Adipocyte (in vitro differentiated cells): ENCODE data around the gene GLRX5.

Experiments
- DNase-seq: peaks from one replicate; pipeline ENCODE4 v3.0.0-alpha.2; 2015; ENCODE audit warnings: low read depth
- H3K27me3 ChIP-seq: replicated peaks from 2 replicates; pipeline ENCODE4 v1.7.0; 2013; ENCODE audit warnings: mild to moderate bottlenecking, low read length, moderate library complexity; ENCODE audit not compliant: control insufficient read depth, insufficient read depth
- H3K36me3 ChIP-seq: 2 replicates; pipeline ENCODE4 v1.7.0; 2013; ENCODE audit warnings: low read length, mild to moderate bottlenecking, moderate library complexity; ENCODE audit not compliant: control insufficient read depth, insufficient read depth, severe bottlenecking
- H3K4me1 ChIP-seq: 2 replicates; pipeline ENCODE4 v1.7.0; 2013; ENCODE audit warnings: mild to moderate bottlenecking, low read length, moderate library complexity; ENCODE audit not compliant: control insufficient read depth, insufficient read depth
- H3K4me3 ChIP-seq: 2 replicates; pipeline ENCODE4 v1.7.0; 2013; ENCODE audit warnings: mild to moderate bottlenecking, low read length, moderate library complexity
- H3K9ac ChIP-seq: 2 replicates; pipeline ENCODE4 v1.7.0; 2013; ENCODE audit warnings: mild to moderate bottlenecking, low read length, moderate library complexity
- H3K9me3 ChIP-seq: 2 replicates; pipeline ENCODE4 v1.7.0; 2013; ENCODE audit warnings: mild to moderate bottlenecking, low read length, moderate library complexity; ENCODE audit not compliant: control insufficient read depth

The GLRX5 gene

DNA sequence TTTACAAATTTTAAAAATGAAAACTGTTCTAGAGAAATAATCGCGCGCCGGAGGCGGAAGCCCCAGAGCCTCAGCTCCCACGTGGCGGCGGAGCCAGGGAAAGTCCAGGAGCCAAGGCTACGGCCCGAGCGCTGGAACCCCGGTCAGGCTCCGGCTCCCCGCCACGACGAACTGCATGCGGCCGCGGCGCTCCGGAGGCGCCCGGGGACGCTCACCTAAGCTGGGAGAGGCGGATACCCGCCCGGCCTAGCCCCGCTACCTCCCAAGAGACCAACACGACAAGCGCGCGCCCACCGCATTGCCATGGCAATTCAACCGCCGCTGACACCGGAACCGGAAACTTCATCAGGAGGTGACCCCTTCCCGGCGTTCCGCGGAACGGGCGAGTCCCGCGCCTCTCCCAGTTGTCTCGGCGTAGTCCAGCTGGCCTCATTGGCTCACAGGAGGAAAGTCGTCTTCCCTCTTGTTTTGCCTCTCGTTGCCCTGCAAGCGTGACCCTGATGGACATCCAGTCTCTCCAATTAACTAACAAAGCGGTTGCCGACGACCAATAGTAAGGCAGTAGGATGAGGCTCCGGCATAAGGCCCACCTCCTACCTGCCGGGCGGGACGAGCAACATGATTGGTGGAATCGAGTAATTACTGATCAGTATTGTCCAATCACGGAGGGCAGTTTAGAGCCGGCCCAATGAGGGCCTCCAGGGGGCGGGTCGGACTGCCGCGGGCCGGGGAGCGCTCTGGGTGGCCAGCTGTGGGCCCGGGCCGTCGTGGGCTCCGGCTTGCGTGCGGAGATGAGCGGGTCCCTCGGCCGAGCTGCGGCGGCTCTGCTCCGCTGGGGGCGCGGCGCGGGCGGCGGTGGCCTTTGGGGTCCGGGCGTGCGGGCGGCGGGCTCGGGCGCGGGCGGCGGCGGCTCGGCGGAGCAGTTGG lies at the start of gene GLRX5:
Gene GLRX5, plus strand, starts transcription at position 752 of the 927 bp plus-strand sequence. Its CDS starts 40 bp downstream, at position 792.
- Histone ChIP-seq H3K4me1 (peaks cover 65% of the 10 kb centered on the region), H3K36me3 (no peaks in the 10 kb centered on the region), H3K9me3 (no peaks in the 10 kb centered on the region), H3K9ac (peak within 1 kb of the TSS; percentile 90), H3K4me3 (peak within 1 kb of the TSS; percentile 91), H3K27me3 (no peaks in the 10 kb centered on the region)
- peak; percentile 100 for DNase-seq

GRCh38 chr14:95485222-95485819 lies 49.5 kb upstream of the GLRX5 start:
- Histone ChIP-seq H3K36me3 (peaks cover 5% of the 10 kb centered on the region), H3K4me3 (no peak overlapping the region), H3K4me1 (peaks cover 84% of the 10 kb centered on the region), H3K9ac (no peak overlapping the region), H3K9me3 (no peaks in the 10 kb centered on the region), H3K27me3 (no peaks in the 10 kb centered on the region)
- no peak for DNase-seq

DNA sequence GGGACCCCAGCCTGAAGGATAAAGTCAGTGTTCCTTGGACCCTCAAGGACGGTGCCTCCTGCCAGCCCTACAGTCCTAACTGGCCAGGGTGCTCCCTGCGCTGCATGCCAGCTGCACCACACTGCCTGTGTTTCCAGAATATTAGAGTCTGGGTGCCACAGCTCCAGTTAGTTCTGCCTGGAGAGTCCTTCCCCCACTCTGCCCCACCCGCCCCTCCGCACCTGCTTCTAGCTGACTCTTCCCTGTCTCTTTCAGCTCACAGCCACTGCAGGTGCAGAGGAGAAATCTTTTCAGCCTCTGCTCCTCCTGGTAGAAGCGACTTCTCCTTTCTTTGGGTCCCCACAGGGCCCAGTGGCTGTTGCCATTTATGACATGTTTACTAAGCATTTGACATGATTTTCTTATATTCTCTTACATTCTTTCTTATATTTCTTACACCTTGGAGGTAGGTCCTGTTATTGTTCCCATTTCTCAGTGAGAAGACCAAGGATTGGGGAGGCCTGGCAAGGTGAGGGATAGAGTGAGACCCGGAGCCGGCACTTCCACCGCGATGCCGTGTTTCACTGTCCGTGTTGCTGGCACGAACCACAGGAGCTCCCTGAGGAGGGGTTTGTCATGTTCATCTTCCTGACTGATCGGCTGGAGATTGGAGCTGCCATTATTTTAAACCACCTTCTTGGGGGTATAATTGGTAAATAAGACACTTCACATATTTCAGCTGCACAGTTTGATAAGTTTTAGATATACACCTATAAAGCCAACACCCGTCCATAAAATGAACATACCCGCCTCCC lies 47.8 kb upstream of the GLRX5 start:
- Histone ChIP-seq H3K9ac (no peak overlapping the region), H3K9me3 (no peaks in the 10 kb centered on the region), H3K27me3 (no peaks in the 10 kb centered on the region), H3K4me1 (peaks cover 82% of the 10 kb centered on the region), H3K4me3 (no peak overlapping the region), H3K36me3 (peaks cover 5% of the 10 kb centered on the region)
- DNase-seq = no peak

DNA sequence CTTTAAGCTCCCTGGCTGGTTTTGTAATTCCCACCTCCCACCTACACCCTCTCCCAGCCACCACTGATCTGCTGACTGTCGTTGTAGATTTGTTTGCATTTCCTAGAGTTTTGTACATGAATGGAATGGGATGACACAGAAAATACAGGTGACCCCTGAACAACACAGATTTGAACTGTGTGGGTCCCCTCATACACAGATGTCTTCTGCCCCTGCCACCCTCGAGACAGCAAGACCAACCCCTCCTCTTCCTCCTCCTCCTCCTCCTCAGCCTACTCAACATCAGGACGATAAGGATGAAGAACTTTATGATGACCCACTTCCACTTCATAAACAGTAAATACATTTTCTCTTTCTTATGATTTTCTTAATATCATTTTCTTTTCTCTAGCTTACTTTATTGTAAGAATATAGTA lies 47.2 kb upstream of the GLRX5 start:
- H3K9me3 ChIP-seq = no peaks in the 10 kb centered on the region
- no peak for DNase-seq
- no peak overlapping the region for H3K4me3 ChIP-seq
- peaks cover 76% of the 10 kb centered on the region for H3K4me1 ChIP-seq
- H3K27me3 ChIP-seq = no peaks in the 10 kb centered on the region
- peaks cover 5% of the 10 kb centered on the region for H3K36me3 ChIP-seq
- no peak overlapping the region for H3K9ac ChIP-seq

DNA sequence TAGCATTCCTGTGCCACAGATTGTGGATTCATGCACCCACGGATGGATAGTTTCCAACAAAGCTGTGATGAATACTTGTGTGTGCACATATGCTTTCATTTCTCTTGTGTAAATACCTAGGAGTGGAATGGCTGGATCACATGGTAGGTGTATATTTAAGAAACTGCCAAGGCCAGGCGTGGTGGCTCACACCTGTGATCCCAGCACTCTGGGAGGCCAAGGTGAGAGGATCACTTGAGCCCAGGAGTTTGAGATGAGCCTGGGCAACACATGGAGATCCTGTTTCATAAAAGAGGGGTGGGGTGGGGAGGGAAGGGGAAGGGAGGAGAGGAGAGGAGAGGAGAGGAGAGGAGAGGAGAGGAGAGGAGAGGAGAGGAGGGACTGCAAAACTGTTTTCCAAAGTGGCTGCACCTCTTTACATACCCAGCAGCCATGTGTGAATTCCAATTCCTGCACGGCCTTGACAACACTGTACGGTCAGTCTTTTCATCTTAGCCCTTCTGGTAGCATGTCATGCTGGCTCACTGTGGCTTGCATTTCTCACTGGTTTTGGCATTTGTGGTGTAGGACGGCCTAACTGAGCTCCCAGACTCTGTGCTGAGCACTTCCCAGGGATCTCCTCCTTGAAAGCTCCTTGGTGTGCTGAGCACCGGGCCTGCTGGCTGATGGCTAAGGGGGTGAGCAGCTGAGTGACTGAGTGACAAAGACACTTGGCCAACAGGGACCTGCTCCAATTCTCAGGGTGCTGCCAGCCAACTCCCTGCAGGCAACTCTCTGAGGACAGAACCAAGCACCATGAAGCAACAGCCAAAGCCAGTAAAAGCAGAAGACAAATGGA lies 46.3 kb upstream of the GLRX5 start:
- H3K9me3 ChIP-seq = no peaks in the 10 kb centered on the region
- no peak for DNase-seq

GRCh38 chr14:95489214-95490137 lies 45.4 kb upstream of the GLRX5 start:
- no peaks in the 10 kb centered on the region for H3K27me3 ChIP-seq
- DNase-seq = peak; percentile 75
- peak overlapping the region; percentile 66 for H3K9ac ChIP-seq
- peaks cover 5% of the 10 kb centered on the region for H3K36me3 ChIP-seq
- no peaks in the 10 kb centered on the region for H3K9me3 ChIP-seq
- peak overlapping the region; percentile 13 for H3K4me3 ChIP-seq
- peaks cover 58% of the 10 kb centered on the region for H3K4me1 ChIP-seq

More for the DNA sequence above, 46.3 kb upstream of the GLRX5 start:
- Histone ChIP-seq H3K27me3 (no peaks in the 10 kb centered on the region), H3K4me3 (peak overlapping the region; percentile 6), H3K9ac (peak overlapping the region; percentile 66), H3K36me3 (peaks cover 5% of the 10 kb centered on the region), H3K4me1 (peaks cover 67% of the 10 kb centered on the region)

GRCh38 chr14:95490138-95490509 lies 44.7 kb upstream of the GLRX5 start:
- no peak overlapping the region for H3K4me3 ChIP-seq
- H3K4me1 ChIP-seq = peaks cover 52% of the 10 kb centered on the region
- peaks cover 5% of the 10 kb centered on the region for H3K36me3 ChIP-seq
- no peak for DNase-seq
- H3K9me3 ChIP-seq = no peaks in the 10 kb centered on the region
- H3K9ac ChIP-seq = peak overlapping the region; percentile 66
- H3K27me3 ChIP-seq = no peaks in the 10 kb centered on the region

- Histone ChIP-seq H3K4me1 (peaks cover 47% of the 10 kb centered on the region), H3K9ac (peak overlapping the region; percentile 66), H3K36me3 (peaks cover 5% of the 10 kb centered on the region), H3K27me3 (no peaks in the 10 kb centered on the region), H3K4me3 (peak overlapping the region; percentile 35), H3K9me3 (no peaks in the 10 kb centered on the region)
- no peak for DNase-seq
These were observed 44.0 kb upstream of the GLRX5 start for GRCh38 chr14:95490727-95491451.

GRCh38 chr14:95491936-95492608 lies 42.8 kb upstream of the GLRX5 start:
- peaks cover 59% of the 10 kb centered on the region for H3K4me1 ChIP-seq
- H3K27me3 ChIP-seq = no peaks in the 10 kb centered on the region
- DNase-seq = no peak
- no peaks in the 10 kb centered on the region for H3K9me3 ChIP-seq
- H3K4me3 ChIP-seq = no peak overlapping the region
- H3K36me3 ChIP-seq = peaks cover 5% of the 10 kb centered on the region
- no peak overlapping the region for H3K9ac ChIP-seq
